Right lobe of liver (tissue), 6 donors: ENCODE data around the gene KDM7A. TPM values are rescaled to one million over a fixed set of nuclear protein-coding genes. Genes with fewer than 3 reads are reported as not detected.

Experiments used
- ATAC-seq, 4 donors: fragments of 200-7000 bp; cut with Tn5 transposase; one replicate each; pipeline ENCODE4 v1.9.1; 2020; ENCODE audit warnings: mild to moderate bottlenecking in 4 of 4, moderate library complexity in 4 of 4
- DNase-seq, 3 donors: peaks; one replicate each; pipeline ENCODE4 v3.0.0-alpha.2; 2020
- H3K27ac ChIP-seq, 3 donors: fragments of 200-600 bp; one replicate each; pipeline ENCODE4 v1.8.0; 2022
- H3K27me3 ChIP-seq, 2 donors: fragments of 200-600 bp; one replicate each; pipeline ENCODE4 v1.8.0; 2022
- H3K36me3 ChIP-seq, 4 donors: fragments of 200-600 bp; sonication (generic) in 1 of 4; one replicate each; pipeline versions ENCODE4 v1.5.1 to v1.8.0; 2017 to 2022; ENCODE audit warnings: control low read depth in 1 of 4
- H3K4me1 ChIP-seq, 4 donors: fragments of 200-600 bp; sonication (generic) in 1 of 4; one replicate each; pipeline versions ENCODE4 v1.5.1 to v1.8.0; 2017 to 2022; ENCODE audit warnings: control low read depth in 1 of 4
- H3K4me3 ChIP-seq, 3 donors: fragments of 200-600 bp; one replicate each; pipeline ENCODE4 v1.8.0; 2022
- H3K9me3 ChIP-seq, 4 donors: fragments of 200-600 bp; sonication (generic) in 1 of 4; one replicate each; pipeline versions ENCODE4 v1.5.1 to v1.8.0; 2017 to 2022; ENCODE audit warnings: control low read depth in 1 of 4
- CTCF ChIP-seq, 4 donors: fragments of 200-600 bp in 3 of 4; fragments of 450-650 bp in 1 of 4; IDR thresholded peaks; one replicate each; pipeline versions ENCODE4 v1.5.1 to v1.8.0; 2016 to 2022; ENCODE audit warnings: antibody characterized with exemption in 4 of 4, mild to moderate bottlenecking in 2 of 4
- POLR2A ChIP-seq: fragments of 450-650 bp; IDR thresholded peaks from one replicate; pipeline ENCODE4 v1.6.1; 2017; ENCODE audit warnings: antibody characterized with exemption, mild to moderate bottlenecking
- WGBS: methylation state at CpG from one replicate; pipeline ENCODE4 v1.1.6; 2018; ENCODE audit warnings: low coverage, low lambda C conversion rate; ENCODE audit not compliant: insufficient coverage; ENCODE audit errors: missing lambda C conversion rate; 5-methylcytosine and 5-hydroxymethylcytosine counted together
- intact Hi-C, 2 donors: fragments of 100-400 bp; cut with DNase I; formaldehyde crosslinking; loops; one replicate each; pipeline versions ENCODE4 v1.11.2 to v1.14.1; 2022
- total RNA-seq, 6 experiments: library from RNA; depleted of rRNA in 2 of 6; stranded (reverse); fragments of >200 nt in 2 of 6; fragmentation: NEBNext Ultra II Directional in 3 of 6; extraction: Animal tissue kit (Norgen Biotek cat#: 25700) in 3 of 6; gene quantifications; one replicate each; pipeline versions ENCODE4 v1.1.0 to v1.2.4, GENCODE V29; 2016 to 2023
- donor health status: DM: no; HTN: yes; CAD: no.
- donor health status: DM: no; HTN: no; CAD: no.
- donor health status: DM: no; HTN: no; CAD: no.
- donor health status: DM: no; HTN: yes; CAD: no.
- donor health status: DM: no; HTN: yes; CAD: no.

Gene KDM7A
- total RNA-seq, 6 experiments from 2014 or later = 3.7 to 10.7 (median 6.8) TPM

- no peak for ATAC-seq
- Histone ChIP-seq H3K9me3 (no peaks in the 10 kb centered on the region), H3K27ac (no peak overlapping the region), H3K4me3 (no peak overlapping the region), H3K36me3 (peaks cover 0 to 15% (median 1%) of the 10 kb centered on the region in 4 donors), H3K4me1 (peaks cover 0 to 39% (median 13%) of the 10 kb centered on the region in 4 donors), H3K27me3 (no peaks in the 10 kb centered on the region)
- DNase-seq = no peak
- TF ChIP-seq CTCF (IDR thresholded peaks at IDR 0.05) = no peak
- TF ChIP-seq POLR2A = no peak
- intact Hi-C loops = no loop called here
- no CpG with 5 or more reads among the region's 3 CpGs for WGBS
Measured at GRCh38 chr7:140057143-140057535, 119.6 kb downstream of the KDM7A start.

GRCh38 chr7:140056431-140057142, 120.2 kb downstream of the KDM7A start:
- Histone ChIP-seq H3K36me3 (peaks cover 0 to 15% (median 1%) of the 10 kb centered on the region in 4 donors), H3K9me3 (no peaks in the 10 kb centered on the region), H3K4me1 (peaks cover 0 to 37% (median 13%) of the 10 kb centered on the region in 4 donors), H3K4me3 (no peak overlapping the region), H3K27ac (no peak overlapping the region), H3K27me3 (no peaks in the 10 kb centered on the region)
- ATAC-seq (no peak), DNase-seq (no peak)
- intact Hi-C loops = no loop called here
- WGBS = 100% methylated on average over 4 of the region's 5 CpGs
- TF ChIP-seq POLR2A (no peak), CTCF (IDR thresholded peaks at IDR 0.05) (no peak)

- WGBS = no CpG with 5 or more reads among the region's 2 CpGs
- ATAC-seq = no peak
- Histone ChIP-seq H3K9me3 (no peaks in the 10 kb centered on the region), H3K27ac (no peak overlapping the region), H3K4me3 (no peak overlapping the region), H3K27me3 (no peaks in the 10 kb centered on the region), H3K4me1 (peaks cover 0 to 30% (median 9%) of the 10 kb centered on the region in 4 donors), H3K36me3 (peaks cover 0 to 15% (median 1%) of the 10 kb centered on the region in 4 donors)
- intact Hi-C loops = no loop called here
- no peak for DNase-seq
- TF ChIP-seq POLR2A (no peak), CTCF (IDR thresholded peaks at IDR 0.05) (no peak)
Measured at GRCh38 chr7:140055833-140056232, 121.0 kb downstream of the KDM7A start.

- Histone ChIP-seq H3K4me1 (peaks cover 0 to 24% (median 6%) of the 10 kb centered on the region in 4 donors), H3K27ac (no peak overlapping the region), H3K27me3 (no peaks in the 10 kb centered on the region), H3K9me3 (no peaks in the 10 kb centered on the region), H3K4me3 (no peak overlapping the region), H3K36me3 (peaks cover 0 to 15% (median 1%) of the 10 kb centered on the region in 4 donors)
- intact Hi-C loops = no loop called here
- WGBS = 82% methylated on average over 2 of the region's 4 CpGs
- TF ChIP-seq CTCF (IDR thresholded peaks at IDR 0.05) = no peak
- TF ChIP-seq POLR2A = no peak
- no peak for ATAC-seq
- no peak for DNase-seq
Measured at GRCh38 chr7:140054751-140055150, 122.0 kb downstream of the KDM7A start.
